SIG-M5 treated with dmso at 0.1 percent for 504 hours (cell line): ENCODE results near the gene SLC7A4.
"Not testable (repeated sequence)": the region's sequence is repeated elsewhere in the genome, so short reads cannot be mapped to it uniquely, and the experiment has no call there.

Experiments used
- DNase-seq: peaks from one replicate; lab custom pipeline; 2025; ENCODE audit not compliant: unreplicated experiment; lab: John Stamatoyannopoulos, UW

Gene SLC7A4

DNA sequence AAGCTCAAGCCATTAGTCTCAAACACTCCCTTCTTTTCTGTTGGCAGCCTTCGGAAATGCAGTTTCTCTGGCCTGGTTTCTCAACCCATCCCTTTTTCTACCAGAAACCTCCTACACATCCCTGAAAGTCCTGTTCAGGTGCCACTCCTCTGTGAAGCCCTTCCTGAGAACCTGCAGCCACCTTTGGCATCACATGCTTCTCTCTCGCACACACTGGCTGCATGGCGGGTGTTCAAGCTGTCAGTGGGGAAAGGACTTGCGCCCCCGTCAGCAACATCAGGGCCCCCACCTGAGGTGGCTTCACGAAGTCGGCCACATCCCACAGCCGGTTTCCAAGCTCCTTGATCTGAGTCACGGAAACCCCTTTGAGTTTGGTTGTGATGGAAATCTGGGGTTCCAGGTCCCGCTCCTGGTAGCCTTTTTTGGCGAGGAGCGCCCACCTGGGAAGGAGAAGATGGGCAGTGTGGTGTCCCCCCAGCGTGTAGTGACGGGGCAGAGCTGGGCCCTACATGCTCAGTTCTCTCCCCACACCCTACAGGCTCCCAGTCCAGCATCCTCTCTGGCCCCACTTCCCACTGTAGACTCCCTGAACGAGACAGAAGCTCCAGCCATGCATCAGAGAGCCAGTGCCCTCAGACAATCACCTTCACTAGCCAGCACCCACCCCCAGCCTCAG is 11.6 kb upstream of the SLC7A4 start:
- no peak for DNase-seq

DNA sequence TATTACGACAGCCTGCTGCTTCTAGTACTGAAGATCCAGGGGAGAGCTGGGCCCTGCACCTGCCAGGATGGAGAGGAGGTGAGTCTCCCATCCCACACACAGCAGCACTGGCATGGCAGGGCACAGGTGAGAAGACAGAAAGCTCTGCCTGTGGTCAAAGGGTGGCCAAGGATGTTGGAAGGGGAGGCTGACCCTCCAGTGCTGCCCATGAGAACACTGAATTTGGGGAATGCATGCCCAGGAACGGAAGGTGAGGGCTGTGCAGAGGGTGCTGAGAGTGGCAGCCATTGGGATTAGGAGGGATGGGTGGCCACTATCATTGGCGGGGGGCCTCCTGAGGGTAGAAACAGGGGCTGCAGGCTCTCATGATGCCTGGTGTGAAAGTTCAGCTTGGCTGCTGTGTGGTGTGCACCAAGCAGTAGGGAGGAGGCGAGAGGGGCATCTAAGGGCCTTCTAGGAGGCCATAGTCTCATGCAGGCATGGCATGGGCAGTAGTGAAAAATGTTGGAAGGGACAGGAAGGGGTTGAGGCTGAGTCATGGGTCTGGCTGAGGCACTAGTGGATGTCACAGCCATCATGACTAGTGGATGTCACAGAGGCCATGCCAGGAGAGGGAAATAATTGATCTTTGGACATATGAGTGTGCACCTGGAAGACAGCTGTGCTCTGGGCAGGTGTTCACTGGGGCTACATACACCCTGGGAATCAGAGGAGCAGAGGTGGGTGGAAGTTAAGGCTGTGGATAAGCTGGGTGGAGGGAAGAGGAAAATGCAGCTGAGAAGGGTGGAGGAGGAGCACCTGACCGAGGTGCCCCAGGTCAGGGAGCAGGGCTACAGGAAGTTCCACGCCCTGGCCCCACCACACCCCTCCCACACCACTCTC is 10.9 kb upstream of the SLC7A4 start:
- no peak for DNase-seq

DNA sequence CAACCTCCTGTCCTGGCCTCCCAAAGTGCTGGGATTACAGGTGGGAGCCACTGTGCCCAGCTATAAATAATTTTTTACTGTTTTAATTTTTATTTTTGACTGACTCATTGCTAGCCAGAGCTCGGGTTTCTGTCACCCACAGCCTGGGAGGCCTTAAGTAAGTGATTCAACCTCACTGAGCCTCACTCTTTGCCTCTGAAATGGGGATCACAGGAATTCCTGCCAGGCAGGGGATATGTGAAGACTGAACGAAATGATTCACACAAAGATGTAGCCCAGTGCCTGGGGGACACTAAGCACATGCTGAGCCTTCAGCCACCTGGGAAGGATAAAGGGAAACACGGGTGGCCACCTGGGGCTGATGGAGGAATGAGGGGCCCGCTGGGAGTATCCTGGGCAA is 9.6 kb upstream of the SLC7A4 start:
- no peak for DNase-seq

DNA sequence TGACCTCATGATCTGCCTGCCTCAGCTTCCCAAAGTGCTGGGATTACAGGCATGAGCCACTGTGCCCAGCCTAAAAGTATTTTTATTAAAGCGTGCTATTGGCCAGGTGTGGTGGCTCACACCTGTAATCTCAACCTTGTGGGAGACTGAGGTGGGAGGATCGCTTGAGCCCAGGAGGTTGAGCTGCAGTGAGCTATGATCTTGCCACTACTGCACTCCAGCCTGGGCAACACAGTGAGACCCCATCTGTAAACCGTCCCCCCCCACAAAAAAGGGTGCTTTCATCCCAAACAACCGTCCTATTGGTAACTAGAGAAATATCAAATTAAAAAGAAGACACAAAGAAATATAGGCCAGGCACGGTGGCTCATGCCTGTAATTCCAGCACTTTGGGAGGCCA is 6.8 kb upstream of the SLC7A4 start:
- DNase-seq, result not testable (repeated sequence)

DNA sequence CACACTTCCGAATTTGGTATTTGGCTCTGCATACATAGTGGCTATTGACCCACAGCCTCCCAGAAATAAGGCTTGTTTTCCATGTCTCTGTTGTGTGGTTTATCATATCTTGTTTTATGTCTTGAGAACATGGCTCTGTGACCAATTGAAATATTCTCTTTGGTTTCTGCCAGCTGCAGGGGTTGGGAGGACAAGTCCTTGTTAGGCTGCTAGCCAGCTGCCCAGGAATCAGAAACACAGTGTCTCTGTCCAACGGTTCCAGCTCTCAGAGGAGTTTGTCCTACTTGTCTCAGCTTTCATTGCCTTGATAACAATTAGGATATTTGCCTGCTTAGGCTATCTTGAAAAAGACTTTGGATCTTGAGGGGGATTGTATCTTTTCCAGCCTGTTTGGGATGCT is 6.0 kb upstream of the SLC7A4 start:
- no peak for DNase-seq

DNA sequence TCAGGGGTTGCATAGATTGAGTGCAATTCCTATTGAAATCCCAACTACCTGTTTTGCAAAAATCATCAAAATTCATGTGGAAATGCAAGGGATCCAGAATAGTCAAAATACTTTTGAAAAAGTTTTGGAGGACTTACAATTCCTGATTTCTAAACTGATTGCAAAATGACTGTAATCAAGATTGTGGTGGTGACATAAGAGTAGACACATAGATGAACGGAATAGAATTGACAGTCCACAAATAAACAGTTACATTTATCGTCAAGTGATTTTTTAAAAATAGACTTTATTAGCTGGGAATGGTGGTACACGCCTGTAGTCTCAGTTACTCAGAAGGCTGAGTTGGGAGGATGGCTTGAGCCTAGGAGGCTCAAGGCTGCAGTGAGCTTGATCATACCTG is 2.6 kb upstream of the SLC7A4 start:
- DNase-seq, result no peak

DNA sequence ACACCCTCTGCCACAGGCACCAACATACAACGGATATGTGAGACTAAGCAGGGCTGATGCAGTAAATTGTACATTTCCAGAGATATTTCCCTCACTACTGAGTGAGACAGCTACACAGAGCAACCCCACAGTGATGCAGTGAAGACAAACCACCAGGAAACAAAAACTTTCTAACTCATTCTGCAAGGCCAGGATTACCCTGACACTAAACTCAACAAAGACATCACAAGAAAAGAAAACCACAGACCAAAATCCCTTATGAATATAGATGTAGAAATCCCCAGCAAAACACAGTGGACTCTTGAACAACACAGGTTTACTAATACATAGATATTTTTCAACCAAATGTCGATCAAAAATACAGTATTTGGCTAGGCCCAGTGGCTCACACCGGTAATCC is 1.5 kb upstream of the SLC7A4 start:
- DNase-seq, result no peak

DNA sequence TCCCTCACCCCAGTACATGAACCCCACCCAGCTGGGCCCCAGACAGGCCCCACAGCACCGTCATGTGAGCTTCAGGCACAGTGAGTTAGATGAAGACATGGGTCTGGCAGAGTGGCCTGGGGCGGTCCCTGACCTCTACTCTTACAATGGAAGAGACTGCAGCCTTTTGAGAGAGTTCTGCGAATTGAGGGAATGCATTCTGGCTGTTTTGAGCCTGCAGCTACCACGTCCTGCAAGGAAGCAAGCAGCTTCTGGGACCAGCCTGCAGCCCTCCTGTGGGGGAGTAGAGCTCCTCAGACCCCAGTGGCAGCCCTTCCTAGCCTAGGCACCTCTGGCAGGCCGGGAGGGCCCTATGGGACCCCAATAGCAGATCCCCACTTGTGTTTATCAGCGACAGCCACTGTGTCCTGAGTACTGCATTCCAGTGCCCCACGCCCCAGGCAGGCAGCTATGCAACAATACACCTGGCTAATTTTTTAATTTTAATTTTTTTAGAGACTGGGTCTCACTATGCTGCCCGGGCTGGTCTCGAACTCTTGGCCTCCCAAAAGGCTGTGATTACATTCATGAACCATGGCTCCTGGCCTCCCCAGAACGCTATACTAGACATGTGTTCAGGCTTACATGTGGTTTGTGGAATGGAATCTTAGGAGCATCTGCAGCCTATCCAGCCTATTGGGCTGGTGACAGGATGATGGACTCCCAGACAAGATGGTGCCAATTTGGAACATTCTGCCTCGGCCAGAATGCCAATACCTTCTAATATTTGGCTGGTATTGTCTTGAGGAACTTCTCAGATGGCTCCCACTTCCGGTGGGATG is 717 bp upstream of the SLC7A4 start:
- DNase-seq, result no peak

DNA sequence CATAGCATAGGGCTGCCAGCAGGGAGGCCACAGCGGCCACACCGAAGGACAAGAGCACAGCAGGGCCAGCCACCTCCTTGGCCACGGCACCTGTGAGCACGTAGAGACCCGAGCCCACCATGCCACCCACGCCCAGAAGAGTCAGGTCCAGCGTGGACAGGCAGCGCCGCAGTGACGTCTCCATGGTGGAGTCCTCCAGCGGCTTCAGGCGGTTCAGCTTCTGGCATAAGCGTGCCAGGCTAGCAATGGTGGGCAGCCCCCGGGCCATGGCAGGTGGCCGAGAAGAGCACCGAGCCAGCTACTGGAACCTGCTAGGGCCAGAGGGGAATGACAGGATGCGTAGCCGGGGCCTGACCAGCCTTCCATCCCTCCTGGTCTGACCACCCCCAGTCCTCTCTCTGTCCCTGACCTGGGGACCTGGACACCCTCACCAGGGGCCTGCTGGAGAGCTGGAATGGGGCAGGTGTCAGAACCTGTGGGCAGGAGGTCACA is 770 bp downstream of the SLC7A4 start:
- no peak for DNase-seq

DNA sequence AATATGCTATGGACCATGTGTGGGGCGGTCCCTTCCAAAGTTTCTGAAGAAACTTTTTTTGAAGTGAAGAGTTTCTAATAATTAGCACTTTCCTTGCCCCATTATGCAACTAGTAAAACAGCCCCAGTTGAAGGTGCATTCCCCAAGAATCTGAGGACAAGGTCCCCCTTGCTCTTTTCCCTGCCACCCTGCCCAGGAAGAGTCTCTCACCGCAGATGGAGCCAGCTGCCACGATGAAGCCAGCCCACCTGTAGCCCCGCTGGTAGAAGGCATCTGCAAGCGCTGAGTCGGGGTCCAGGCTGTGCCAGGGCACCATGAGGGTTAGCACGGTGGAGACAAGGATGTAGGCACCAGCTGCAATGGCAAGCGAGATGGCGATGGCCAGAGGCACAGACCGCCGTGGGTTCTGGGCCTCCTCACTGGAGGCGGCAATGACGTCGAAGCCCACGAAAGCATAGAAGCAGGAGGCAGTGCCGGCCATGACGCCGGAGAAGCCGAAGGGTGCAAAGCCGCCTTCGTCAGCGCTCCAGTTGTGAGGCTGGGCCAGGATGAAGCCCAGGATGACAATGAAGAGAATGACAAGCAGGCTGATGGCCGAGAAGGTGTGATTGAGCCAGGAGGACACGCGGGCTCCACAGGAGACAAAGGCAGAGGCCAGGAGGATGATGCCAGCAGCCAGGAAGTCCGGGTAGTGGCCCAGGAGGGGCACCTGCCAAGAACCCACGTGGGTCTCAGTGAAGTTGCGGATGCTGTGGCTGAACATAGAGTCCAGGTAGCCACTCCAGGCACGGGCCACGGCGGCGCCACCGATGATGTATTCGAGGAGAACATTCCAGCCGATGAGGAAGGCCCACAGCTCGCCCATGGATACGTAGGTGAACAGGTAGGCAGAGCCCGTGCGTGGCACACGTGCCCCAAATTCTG is 1.5 kb downstream of the SLC7A4 start:
- no peak for DNase-seq

DNA sequence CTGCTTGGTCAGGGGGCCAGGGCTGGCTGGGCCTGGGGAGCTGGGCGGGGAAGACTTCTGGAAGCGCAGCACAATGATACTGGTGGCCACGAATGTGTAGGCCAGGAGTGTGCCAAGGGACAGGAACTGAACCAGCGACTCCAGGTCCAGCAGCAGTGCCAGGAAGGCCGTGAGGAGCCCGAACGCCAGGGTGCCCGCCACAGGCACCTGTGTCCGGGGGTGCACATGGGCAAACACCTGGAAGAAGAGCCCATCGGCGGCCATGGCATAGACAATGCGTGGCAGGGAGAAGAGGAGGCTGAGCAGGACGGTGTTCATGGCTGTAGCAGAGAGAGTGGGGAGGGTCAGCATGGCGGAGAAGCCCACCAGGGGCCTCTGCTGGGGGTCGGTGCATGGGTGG is 2.3 kb downstream of the SLC7A4 start:
- DNase-seq, result no peak

DNA sequence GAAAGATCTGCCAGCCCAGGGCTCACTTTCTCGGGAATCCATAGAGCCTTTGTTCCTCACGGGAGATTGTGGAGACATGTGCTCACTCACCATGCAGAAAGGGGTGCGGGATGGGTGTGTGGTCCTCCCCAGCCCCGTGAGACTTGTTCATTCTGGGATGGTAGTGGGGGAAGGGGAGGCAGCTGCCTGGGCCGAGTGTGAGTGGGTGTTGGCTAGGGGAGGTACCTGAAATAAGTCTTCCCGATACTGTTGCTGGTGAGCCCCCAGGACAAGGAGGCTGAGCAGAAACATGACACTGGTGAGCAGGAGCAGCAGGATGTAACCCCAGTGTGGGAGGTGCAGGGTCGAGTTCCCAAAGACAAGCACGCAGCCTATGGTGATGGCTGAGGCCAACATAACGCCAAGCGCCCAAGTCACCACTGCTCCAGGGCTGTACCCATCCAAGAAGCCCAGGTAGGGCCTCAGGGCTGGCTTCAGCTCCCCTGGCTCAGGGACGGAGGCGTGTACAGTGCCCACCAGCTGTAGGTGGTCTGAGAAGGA is 2.8 kb downstream of the SLC7A4 start:
- no peak for DNase-seq

DNA sequence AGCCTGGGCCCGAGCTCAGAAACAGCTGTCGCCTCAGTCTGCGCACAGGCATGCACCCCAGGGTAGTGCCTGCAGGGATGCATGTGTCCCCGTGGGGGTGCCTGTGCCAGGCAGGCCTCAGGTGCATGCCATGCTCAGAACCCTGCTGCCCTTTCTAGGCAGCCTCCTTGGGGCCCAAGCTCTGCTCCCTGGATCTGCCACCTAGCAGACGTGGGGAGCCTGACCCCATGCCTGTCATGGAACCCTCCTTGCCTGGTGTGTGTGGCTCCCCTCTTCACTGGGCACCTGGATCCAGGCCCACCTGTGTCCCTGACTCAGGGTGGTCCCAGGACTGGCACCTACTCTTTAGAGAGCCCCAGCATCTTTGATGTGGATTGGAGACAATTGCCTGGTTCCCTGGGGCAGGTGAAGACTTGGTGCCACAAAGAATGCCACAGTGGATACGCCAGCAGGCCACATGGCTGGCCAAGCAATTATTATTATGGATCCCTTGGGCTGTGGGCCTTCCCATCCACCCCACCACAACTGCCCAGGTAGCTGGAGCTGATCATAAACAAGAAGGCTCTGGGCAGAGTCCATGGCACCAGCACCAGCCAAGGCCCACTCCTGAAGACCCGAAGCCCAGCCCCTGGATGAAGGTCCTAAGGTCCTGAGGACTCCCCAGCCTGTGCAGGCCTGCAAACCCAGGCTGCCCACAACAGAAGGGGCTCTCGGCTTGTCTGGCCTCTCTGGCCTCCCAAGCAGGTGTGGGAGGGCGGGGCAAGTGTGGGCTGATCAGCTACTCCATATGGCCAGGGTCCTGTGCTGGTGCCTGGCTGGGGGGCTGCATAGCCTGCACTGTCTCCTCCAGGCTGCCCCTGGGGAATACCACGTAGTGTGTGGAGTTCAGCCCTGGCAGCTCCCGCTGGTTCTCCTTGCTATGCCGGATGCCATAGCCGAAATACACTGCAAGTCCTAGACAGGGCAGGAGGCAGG is 3.8 kb downstream of the SLC7A4 start:
- DNase-seq, result no peak

DNA sequence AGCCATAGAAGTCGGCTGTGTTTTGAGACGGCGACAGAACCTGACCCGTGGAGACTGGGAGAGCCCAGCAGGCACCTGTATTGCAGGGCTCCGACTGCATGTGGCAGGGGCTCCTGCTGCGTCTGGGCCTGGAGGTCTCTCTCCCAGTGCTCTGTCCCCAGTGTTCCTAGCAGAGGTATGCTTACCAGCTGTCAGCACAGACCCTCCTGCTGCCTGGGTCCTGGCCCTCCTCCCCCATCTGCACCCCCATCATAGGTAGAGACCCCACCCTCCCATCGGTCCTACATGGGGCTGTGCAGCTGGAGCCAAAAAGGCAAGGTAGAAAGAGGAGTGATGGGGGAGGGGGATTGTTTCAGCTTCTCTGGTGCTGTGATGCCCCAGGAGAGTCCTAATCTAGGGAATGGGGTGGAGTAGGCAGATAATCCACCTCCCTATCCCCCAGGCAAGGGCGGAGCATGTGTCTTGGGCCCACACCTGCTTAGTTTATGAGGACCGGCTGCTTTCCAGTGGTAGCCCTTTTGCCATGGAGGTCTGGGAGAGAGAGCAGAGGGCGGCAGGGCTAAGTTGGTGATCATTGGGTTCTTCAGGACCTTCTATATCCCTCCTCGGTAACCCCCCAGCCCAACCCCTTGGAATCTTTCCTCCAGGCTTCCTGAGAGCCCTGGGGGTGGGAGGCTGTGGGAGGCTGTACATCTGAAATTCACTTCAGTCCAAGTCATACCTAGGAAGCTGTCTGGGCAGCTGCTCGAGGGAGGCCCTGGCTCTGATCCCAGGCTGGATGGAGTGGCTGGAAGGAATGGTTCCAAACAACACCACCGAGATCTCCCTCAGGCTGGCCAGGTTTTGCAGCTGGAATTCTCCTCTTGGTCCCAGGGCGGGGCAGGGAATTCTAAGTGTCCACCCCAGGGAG is 5.3 kb downstream of the SLC7A4 start:
- DNase-seq, result no peak

DNA sequence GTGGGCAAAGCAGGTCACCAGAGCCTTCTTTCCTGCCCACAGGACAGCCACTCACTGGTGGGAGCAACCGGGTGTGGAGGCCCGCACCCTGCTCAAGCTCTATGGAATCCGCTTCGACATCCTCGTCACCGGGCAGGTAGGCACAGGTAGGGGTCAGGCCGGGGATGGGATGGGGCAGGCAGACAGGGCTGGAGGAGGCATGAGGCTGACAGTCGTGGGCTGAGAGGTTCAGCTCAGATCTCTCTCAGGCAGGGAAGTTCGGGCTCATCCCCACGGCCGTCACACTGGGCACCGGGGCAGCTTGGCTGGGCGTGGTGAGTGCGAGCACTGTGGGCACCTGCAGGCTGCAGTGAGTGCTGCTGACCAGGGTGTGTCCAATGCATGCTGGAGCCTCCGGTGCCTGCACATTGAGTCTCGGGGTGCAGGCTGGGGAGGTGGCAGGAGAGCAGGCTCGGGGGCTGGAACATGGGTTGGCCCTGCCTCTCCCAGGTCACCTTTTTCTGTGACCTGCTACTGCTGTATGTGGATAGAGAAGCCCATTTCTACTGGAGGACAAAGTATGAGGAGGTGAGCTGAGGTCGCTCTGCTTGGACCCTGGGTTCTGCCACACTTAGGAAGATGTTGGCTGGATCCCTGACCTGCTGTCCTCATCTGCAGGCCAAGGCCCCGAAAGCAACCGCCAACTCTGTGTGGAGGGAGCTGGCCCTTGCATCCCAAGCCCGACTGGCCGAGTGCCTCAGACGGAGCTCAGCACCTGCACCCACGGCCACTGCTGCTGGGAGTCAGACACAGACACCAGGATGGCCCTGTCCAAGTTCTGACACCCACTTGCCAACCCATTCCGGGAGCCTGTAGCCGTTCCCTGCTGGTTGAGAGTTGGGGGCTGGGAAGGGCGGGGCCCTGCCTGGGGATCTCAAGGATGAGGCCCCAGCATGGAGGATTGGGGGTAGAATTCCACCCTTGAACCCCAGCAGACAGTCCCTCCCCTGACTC is 6.3 kb downstream of the SLC7A4 start:
- DNase-seq, result no peak

DNA sequence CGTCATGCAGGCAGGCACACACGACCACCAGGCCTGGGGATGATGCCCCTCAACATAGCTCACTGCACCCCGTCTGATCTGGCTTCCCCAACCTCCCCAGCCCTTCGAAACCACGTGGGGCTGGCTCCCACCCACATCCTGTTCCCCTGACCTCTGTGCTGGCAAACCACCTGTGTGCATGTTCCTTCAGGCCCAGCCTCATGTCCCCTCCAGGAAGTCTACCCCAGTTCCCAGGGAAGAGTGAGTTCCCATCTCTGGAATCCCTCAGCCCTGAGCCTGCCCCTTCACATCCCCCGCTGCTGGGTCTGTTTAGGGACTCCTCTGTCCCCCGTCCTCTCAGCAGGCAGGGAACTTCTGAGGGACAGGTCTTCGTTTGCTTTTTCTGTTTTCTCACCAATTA is 7.1 kb downstream of the SLC7A4 start:
- DNase-seq, result no peak
